Stimulated activated CD4-positive, alpha-beta T cell treated with anti-CD3 and anti-CD28 coated beads, Interleukin-1b, Interleukin-23, amount 100 ng/mL, for 1 hour (primary cell): ENCODE measurements around the gene WDR82.

ENCODE experiments used
- DNase-seq, 2 donors: peaks; one replicate each; pipeline ENCODE4 v3.0.0-alpha.2; 2020; ENCODE audit warnings: low read depth in 2 of 2

The WDR82 gene

GRCh38 chr3:52257911-52258310, 20.5 kb downstream of the WDR82 start:
- no peak for DNase-seq

GRCh38 chr3:52256622-52257021, 21.8 kb downstream of the WDR82 start:
- no peak for DNase-seq

GRCh38 chr3:52256159-52256558, 22.3 kb downstream of the WDR82 start:
- DNase-seq: no peak

- DNase-seq: no peak
Observed at GRCh38 chr3:52254608-52255007, 23.8 kb downstream of the WDR82 start.

GRCh38 chr3:52253314-52254304, 24.8 kb downstream of the WDR82 start:
- DNase-seq: peak in 1 of 2 donors; percentile 65

GRCh38 chr3:52250122-52250521, 28.3 kb downstream of the WDR82 start:
- DNase-seq: no peak

GRCh38 chr3:52249683-52250082, 28.8 kb downstream of the WDR82 start:
- no peak for DNase-seq

GRCh38 chr3:52248816-52249547, 29.5 kb downstream of the WDR82 start:
- DNase-seq: no peak

- no peak for DNase-seq
Observed at GRCh38 chr3:52248165-52248541, 30.3 kb downstream of the WDR82 start.

GRCh38 chr3:52247409-52248164, 30.9 kb downstream of the WDR82 start:
- no peak for DNase-seq

- no peak for DNase-seq
Observed at GRCh38 chr3:52246728-52247408, 31.6 kb downstream of the WDR82 start.

GRCh38 chr3:52246264-52246620, 32.2 kb downstream of the WDR82 start:
- DNase-seq: no peak

- no peak for DNase-seq
Observed at GRCh38 chr3:52245322-52246263, 32.9 kb downstream of the WDR82 start, which contains the start of gene PPM1M. Gene PPM1M (plus strand): TSS chr3:52245759. CDS start chr3:52245825, 66 bp downstream.

- no peak for DNase-seq
Observed at GRCh38 chr3:52243791-52244628, 34.4 kb downstream of the WDR82 start.

GRCh38 chr3:52242039-52242438, 36.4 kb downstream of the WDR82 start:
- no peak for DNase-seq

- no peak for DNase-seq
Observed at GRCh38 chr3:52240886-52241370, 37.5 kb downstream of the WDR82 start.

GRCh38 chr3:52240059-52240885, 38.2 kb downstream of the WDR82 start:
- DNase-seq: no peak
